OCI-LY7 (cell line): Measurements from ENCODE around the gene MRPS6.

Source experiments
- EZH2phosphoT487 ChIP-seq: fragments of 200-600 bp; sonication (generic); IDR thresholded peaks from 2 replicates; pipeline ENCODE4 v1.6.1; 2018; ENCODE audit warnings: low read depth, borderline replicate concordance, mild to moderate bottlenecking, mixed run types, antibody characterized with exemption, low read length, moderate library complexity, mixed read lengths
- TF ChIP-seq, protein P1 (sequence below): fragments of 200-600 bp; sonication (generic); conservative IDR thresholded peaks from 2 replicates; pipeline ENCODE4 v1.5.1; 2014; ENCODE audit warnings: mild to moderate bottlenecking, antibody characterized with exemption, low read length, moderate library complexity, mixed read lengths

DNA sequence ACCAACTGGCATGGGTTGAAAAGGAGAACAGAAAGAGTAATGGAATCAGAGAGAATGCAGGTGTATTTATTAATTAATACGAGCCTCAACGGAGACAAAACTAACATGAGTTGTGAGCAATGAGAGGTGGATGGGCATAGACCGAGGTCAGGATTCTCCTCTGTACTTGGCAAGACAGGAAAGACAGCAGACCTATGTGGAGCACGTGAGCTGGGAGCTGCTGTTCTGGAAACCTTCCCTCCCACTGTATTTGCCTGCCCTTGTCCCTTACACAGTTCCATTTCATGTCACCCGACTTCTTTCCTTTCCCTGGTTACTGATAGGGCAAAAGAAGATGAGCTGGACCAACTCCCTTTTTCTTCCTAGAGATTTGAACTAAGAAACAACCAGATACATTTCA lies 110.9 kb downstream of the MRPS6 start:
- TF ChIP-seq, protein P1, sequence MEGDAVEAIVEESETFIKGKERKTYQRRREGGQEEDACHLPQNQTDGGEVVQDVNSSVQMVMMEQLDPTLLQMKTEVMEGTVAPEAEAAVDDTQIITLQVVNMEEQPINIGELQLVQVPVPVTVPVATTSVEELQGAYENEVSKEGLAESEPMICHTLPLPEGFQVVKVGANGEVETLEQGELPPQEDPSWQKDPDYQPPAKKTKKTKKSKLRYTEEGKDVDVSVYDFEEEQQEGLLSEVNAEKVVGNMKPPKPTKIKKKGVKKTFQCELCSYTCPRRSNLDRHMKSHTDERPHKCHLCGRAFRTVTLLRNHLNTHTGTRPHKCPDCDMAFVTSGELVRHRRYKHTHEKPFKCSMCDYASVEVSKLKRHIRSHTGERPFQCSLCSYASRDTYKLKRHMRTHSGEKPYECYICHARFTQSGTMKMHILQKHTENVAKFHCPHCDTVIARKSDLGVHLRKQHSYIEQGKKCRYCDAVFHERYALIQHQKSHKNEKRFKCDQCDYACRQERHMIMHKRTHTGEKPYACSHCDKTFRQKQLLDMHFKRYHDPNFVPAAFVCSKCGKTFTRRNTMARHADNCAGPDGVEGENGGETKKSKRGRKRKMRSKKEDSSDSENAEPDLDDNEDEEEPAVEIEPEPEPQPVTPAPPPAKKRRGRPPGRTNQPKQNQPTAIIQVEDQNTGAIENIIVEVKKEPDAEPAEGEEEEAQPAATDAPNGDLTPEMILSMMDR, result no peak
- TF ChIP-seq EZH2phosphoT487, result no peak
